CD4-positive, alpha-beta T cell (primary cell): ENCODE measurements around the gene BTAF1. TPM values are rescaled to one million over a fixed set of nuclear protein-coding genes. Genes with fewer than 3 reads are reported as not detected.

Source experiments
- ATAC-seq: fragments of 200-7000 bp; cut with Tn5 transposase; one replicate; pipeline ENCODE4 v1.10.0; 2022; ENCODE audit warnings: mild to moderate bottlenecking; ENCODE audit not compliant: poor library complexity
- CTCF ChIA-PET: fragments of 350-600 bp; sonication (Branson Sonifier 250); formaldehyde crosslinking; loops from one replicate; lab custom pipeline; 2021; ENCODE audit warnings: antibody characterized with exemption, inconsistent platforms; lab: Charles Lee
- POLR2A ChIA-PET: fragments of 350-600 bp; sonication (Branson Sonifier 250); formaldehyde crosslinking; loops from one replicate; lab custom pipeline; 2021; ENCODE audit warnings: antibody characterized with exemption, inconsistent platforms; lab: Charles Lee
- DNase-seq, 14 experiments: peaks; one replicate each; pipeline ENCODE4 v3.0.0-alpha.2; 2013 to 2020; ENCODE audit warnings: mixed read lengths in 2 of 14
- H3K27ac ChIP-seq, 2 donors: one replicate each; pipeline versions ENCODE4 v1.5.1 to v1.7.0; 2013; ENCODE audit warnings: low read length in 2 of 2, low read depth in 1 of 2, mild to moderate bottlenecking in 1 of 2
- H3K27me3 ChIP-seq, 2 experiments: 1 replicate in 1 of 2; 2 replicates in 1 of 2; pipeline versions ENCODE4 v1.6.1 to v1.7.0; 2013; ENCODE audit warnings: low read length in 2 of 2, control low read depth in 1 of 2, mild to moderate bottlenecking in 1 of 2, moderate library complexity in 1 of 2; ENCODE audit not compliant: insufficient read depth in 2 of 2, control insufficient read depth in 1 of 2
- H3K36me3 ChIP-seq: one replicate; pipeline ENCODE4 v1.6.1; 2013; ENCODE audit warnings: low read length, control low read depth; ENCODE audit not compliant: insufficient read depth
- H3K4me1 ChIP-seq: one replicate; pipeline ENCODE4 v1.6.1; 2013; ENCODE audit warnings: low read length, control low read depth; ENCODE audit not compliant: insufficient read depth
- H3K4me3 ChIP-seq: one replicate; pipeline ENCODE4 v1.5.1; 2013; ENCODE audit warnings: mild to moderate bottlenecking, low read length, moderate library complexity
- H3K9me3 ChIP-seq, 2 experiments: 1 replicate in 1 of 2; 2 replicates in 1 of 2; pipeline versions ENCODE4 v1.6.1 to v1.7.0; 2013; ENCODE audit warnings: low read length in 2 of 2, mild to moderate bottlenecking in 2 of 2, control low read depth in 1 of 2, moderate library complexity in 1 of 2; ENCODE audit not compliant: control insufficient read depth in 1 of 2, insufficient read depth in 1 of 2
- H3K27ac Mint-ChIP-seq: one replicate; pipeline ENCODE4 v1.8.0; 2020; ENCODE audit warnings: mixed read lengths
- H3K27me3 Mint-ChIP-seq: one replicate; pipeline ENCODE4 v1.8.0; 2021; ENCODE audit warnings: mixed read lengths
- H3K36me3 Mint-ChIP-seq: one replicate; pipeline ENCODE4 v1.8.0; 2021; ENCODE audit warnings: low read depth, mixed read lengths
- H3K4me1 Mint-ChIP-seq: one replicate; pipeline ENCODE4 v1.8.0; 2021; ENCODE audit warnings: low read depth, mixed read lengths
- H3K4me3 Mint-ChIP-seq: one replicate; pipeline ENCODE4 v1.8.0; 2020; ENCODE audit warnings: mild to moderate bottlenecking, mixed read lengths
- H3K9me3 Mint-ChIP-seq: one replicate; pipeline ENCODE4 v1.8.0; 2020; ENCODE audit warnings: mixed read lengths
- intact Hi-C, 2 experiments: fragments of 100-400 bp; cut with DNase I in 1 of 2; cut with micrococcal nuclease in 1 of 2; formaldehyde crosslinking; loops; one replicate each; pipeline versions ENCODE4 v1.15.1 to v1.9.0; 2023 to 2025; cut with DNase I, micrococcal nuclease
- total RNA-seq, 174 experiments: library from RNA in 2 of 174; stranded (reverse) in 2 of 174; gene quantifications; one replicate each; pipeline ENCODE4 v1.2.3 and lab custom pipeline; 2021 to 2026
- TF ChIP-seq, protein P1 (sequence below): fragments of 200-600 bp; IDR thresholded peaks from one replicate; pipeline ENCODE4 v1.8.0; 2022; ENCODE audit warnings: antibody characterized with exemption, mild to moderate bottlenecking

BTAF1 gene
- total RNA-seq, 2 experiments from 2014 or later: 80.8 to 85.8 TPM

GRCh38 chr10:92079003-92079402 lies 155.4 kb downstream of the BTAF1 start:
- no peaks in the 10 kb centered on the region for H3K4me1 ChIP-seq
- H3K27ac ChIP-seq: no peak overlapping the region
- H3K27me3 ChIP-seq: no peaks in the 10 kb centered on the region
- ChIA-PET POLR2A (no interaction called here), CTCF (no interaction called here)
- TF ChIP-seq, protein P1, sequence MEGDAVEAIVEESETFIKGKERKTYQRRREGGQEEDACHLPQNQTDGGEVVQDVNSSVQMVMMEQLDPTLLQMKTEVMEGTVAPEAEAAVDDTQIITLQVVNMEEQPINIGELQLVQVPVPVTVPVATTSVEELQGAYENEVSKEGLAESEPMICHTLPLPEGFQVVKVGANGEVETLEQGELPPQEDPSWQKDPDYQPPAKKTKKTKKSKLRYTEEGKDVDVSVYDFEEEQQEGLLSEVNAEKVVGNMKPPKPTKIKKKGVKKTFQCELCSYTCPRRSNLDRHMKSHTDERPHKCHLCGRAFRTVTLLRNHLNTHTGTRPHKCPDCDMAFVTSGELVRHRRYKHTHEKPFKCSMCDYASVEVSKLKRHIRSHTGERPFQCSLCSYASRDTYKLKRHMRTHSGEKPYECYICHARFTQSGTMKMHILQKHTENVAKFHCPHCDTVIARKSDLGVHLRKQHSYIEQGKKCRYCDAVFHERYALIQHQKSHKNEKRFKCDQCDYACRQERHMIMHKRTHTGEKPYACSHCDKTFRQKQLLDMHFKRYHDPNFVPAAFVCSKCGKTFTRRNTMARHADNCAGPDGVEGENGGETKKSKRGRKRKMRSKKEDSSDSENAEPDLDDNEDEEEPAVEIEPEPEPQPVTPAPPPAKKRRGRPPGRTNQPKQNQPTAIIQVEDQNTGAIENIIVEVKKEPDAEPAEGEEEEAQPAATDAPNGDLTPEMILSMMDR: no peak
- intact Hi-C loops: no loop called here
- H3K4me3 Mint-ChIP-seq: no peak overlapping the region
- H3K36me3 ChIP-seq: peaks cover 9% of the 10 kb centered on the region
- DNase-seq (no peak), ATAC-seq (no peak)
- peaks cover 32% of the 10 kb centered on the region for H3K36me3 Mint-ChIP-seq
- no peak overlapping the region for H3K4me3 ChIP-seq
- H3K9me3 Mint-ChIP-seq: no peaks in the 10 kb centered on the region
- no peaks in the 10 kb centered on the region for H3K4me1 Mint-ChIP-seq
- no peaks in the 10 kb centered on the region for H3K9me3 ChIP-seq
- no peak overlapping the region for H3K27ac Mint-ChIP-seq
- no peaks in the 10 kb centered on the region for H3K27me3 Mint-ChIP-seq

Other genes with a start within 250 kb of the BTAF1 start
- gene TNKS2, start 125.3 kb upstream of the BTAF1 start, total RNA-seq: 10 to 100 TPM; 47.8 to 50.4 TPM
- gene FGFBP3, start 14.3 kb upstream of the BTAF1 start, total RNA-seq: 1 to 10 TPM; 1.4 to 1.5 TPM